DMS79 treated with DMSO at 0.1 percent for 48 hours (cell line): ENCODE measurements around the gene YY1AP1.
"Not testable (repeated sequence)": the region's sequence is repeated elsewhere in the genome, so short reads cannot be mapped to it uniquely, and the experiment has no call there.

Experiments used
- DNase-seq: peaks from one replicate; lab custom pipeline; 2025; lab: John Stamatoyannopoulos, UW

The YY1AP1 gene, protein sequence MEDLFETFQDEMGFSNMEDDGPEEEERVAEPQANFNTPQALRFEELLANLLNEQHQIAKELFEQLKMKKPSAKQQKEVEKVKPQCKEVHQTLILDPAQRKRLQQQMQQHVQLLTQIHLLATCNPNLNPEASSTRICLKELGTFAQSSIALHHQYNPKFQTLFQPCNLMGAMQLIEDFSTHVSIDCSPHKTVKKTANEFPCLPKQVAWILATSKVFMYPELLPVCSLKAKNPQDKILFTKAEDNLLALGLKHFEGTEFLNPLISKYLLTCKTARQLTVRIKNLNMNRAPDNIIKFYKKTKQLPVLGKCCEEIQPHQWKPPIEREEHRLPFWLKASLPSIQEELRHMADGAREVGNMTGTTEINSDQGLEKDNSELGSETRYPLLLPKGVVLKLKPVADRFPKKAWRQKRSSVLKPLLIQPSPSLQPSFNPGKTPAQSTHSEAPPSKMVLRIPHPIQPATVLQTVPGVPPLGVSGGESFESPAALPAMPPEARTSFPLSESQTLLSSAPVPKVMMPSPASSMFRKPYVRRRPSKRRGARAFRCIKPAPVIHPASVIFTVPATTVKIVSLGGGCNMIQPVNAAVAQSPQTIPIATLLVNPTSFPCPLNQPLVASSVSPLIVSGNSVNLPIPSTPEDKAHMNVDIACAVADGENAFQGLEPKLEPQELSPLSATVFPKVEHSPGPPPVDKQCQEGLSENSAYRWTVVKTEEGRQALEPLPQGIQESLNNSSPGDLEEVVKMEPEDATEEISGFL

DNA sequence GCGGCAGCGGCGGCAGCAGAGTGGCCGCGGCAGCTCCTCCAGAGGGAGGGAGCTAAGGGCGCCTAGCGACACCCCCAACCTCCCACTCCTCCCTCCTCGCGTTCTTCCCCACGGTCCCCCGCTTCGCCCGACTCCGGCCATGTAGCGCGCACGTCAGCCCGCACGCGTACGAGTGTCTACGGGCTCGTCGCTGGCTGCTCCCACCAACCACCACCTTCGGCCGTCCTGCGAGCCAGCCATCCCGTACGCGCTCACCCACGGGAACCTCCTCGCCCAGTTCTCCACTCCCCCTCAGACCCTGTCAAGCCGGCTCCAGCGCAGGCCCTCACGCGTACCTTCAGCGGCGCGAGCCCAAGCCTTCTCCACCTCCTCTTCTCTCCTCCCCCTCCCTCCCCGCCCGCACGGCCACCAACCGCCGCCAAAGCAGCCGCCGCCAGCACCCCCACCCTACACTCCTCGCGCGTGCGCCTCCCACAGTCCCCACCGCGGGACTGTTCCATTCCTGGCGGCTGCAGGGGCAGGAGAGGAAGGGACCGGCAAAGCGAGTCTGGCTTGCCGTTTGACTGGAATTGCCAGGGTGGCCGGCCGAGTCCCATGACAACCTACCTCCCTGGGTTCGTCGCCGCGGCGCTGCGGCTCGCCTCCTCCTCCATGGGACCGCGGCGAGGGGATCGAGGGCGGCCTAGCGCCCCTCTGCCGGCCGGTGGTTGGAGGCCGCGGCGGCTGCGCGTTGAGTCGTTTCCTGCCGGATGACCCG is at the start of gene YY1AP1:
TSS of gene YY1AP1 (minus strand) at position 451 of the 757 bp plus-strand sequence. CDS start 8,338 bp downstream, outside the sequence.
- peak; percentile 84 for DNase-seq

- DNase-seq = no peak
Measured at GRCh38 chr1:155729031-155729898, 40.7 kb upstream of the YY1AP1 start.

DNA sequence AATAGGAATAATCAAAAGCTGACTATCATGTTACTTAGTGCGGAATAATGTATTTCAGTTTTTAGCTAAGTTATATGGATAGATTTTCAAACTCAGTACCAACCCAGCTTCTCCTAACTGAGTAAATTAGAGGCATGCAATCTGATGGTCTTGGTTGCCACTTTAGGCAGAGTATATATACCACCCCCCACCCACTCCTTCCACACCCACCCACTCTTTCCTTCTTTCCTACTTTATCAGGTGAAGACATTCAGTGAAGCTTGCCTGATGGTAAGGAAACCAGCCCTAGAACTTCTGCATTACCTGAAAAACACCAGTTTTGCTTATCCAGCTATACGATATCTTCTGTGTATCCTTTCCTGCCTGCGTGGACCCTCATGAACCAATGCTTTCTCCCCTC is 36.6 kb upstream of the YY1AP1 start:
- no peak for DNase-seq

DNA sequence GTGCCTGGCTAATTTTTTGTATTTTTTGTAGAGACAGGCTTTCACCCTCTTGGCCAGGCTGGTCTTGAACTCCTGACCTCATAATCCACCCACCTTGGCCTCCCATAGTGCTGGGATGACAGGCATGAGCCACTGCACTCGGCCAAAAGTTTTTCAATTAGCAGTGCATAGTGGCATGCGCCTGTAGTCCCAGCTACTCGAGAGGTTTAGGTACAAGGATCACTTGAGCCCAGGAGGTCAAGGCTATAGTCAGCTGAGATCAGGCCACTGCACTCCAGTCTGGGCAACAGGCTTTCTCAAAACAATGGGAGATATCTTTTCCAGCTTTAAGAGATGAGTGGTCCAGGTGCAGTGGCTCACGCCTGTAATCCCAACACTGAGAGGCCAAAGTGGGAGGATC is 31.1 kb upstream of the YY1AP1 start:
- no peak for DNase-seq

- DNase-seq = not testable (repeated sequence)
Measured at GRCh38 chr1:155718524-155719115, 30.0 kb upstream of the YY1AP1 start.

DNA sequence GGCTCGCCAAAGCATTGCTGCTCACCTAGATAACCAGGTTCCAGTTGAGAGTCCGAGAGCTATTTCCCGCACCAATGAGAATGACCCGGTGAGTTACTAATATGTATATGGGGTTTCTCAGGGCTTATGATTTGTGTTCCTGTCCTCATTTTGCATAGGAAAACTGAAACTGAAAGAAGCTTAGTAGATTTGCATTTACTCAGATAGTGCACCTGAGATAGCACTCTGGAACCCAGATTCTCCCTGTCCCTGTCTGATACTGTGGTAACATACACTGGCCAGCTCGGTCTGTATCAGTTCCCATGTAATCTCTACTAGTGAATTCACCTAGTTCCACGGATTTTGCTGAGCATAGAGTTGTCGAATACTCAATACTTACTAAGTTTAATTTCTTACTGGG is 28.5 kb upstream of the YY1AP1 start:
- no peak for DNase-seq

DNA sequence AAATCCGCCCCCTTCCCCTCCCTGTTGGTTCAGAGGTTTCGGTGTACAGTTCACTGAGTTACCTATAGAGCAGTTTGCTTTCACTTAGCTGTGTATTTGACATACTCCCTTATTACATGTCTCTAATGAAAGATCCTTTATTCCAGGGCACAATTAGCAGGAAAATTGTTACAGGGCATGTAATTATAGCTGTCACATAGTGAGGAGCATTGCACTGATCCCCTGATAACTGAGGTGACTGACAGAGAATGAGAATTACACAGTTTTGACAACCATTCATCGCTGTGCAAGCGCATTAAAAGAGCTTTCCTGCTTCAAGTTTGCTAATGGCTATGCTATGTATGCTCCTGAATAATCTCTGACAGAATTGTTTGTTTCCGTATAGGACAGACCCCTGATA is 27.2 kb upstream of the YY1AP1 start:
- DNase-seq = no peak

GRCh38 chr1:155715056-155715455 is 26.5 kb upstream of the YY1AP1 start:
- DNase-seq = not testable (repeated sequence)

DNA sequence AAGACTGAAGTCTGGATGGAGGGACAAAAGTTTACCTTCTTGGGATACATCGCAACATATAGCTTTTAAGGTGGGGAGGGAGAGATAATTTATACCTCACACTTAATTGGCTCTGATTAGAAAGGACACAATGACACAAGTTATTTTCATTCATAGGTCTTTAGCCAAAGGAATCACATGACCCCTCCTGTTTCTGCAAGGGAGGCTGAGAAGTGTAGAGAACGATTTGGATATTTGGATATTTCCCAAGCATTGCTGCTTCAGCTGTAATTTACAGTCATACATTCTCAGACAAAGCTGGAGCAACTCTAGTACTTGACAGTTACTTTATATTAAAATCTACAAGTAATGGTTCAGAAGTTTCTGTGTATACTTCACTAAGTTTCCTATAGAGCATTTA is 24.5 kb upstream of the YY1AP1 start:
- no peak for DNase-seq

DNA sequence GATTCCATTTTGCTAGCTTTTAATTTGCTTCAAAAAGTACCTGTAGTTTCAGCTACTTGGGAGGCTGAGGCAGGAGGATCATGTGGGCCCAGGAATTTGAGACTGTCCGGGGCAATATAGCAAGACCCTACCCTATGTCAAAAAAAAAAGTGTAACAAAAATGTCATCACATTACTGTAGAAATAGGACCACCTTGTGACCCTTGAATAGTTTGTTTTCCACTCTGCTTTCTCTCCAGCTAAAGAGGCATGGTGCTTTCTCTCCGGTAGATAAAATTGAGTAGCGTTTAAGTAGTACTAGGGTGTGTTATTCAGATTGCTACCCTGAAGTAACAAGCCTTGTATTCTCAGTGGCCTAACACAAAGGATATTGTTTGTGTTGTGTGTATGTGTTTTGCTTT is 24.1 kb upstream of the YY1AP1 start:
- not testable (repeated sequence) for DNase-seq

DNA sequence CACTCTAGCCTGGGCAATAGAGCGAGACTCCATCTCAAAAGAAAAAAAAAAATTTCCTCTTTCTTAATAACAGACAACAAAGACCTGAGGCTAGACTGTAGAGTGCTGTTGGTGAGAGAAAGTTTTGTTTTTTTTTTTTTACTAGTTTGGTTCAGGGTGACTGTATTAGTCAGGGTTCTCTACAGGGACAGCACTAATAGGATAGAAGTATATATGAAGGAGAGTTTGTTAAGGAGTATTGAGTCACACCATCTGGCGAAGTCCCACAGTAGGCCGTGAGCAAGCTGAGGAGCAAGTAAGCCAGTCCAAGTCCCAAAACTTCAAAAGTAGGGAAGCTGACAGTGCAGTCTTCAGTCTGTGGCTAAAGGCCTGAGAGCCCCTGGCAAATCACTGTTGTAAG is 22.9 kb upstream of the YY1AP1 start:
- not testable (repeated sequence) for DNase-seq

GRCh38 chr1:155709391-155709790 is 20.8 kb upstream of the YY1AP1 start:
- no peak for DNase-seq

GRCh38 chr1:155706139-155706538 is 17.6 kb upstream of the YY1AP1 start:
- no peak for DNase-seq

GRCh38 chr1:155704414-155704813 is 15.8 kb upstream of the YY1AP1 start:
- DNase-seq = not testable (repeated sequence)

- no peak for DNase-seq
Measured at GRCh38 chr1:155703216-155703615, 14.6 kb upstream of the YY1AP1 start.

DNA sequence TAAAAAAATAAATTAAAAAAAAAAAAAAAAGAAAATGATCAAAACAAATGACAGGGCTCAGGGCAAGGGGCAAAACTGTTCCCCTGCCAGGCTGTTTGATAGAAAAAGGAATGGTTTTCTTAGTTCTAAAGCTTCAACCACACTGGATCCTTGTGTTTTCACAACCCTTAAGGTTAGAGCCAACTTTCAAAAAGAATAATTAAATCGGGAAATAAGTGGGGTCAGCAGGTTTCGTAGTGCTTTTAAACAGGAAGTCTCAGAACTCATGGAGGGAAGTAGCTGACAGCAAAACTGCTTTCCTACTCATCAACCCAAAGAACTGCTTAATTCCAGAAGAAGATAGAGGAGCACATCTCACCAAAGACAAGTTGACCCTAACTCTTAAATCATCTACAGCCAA is 13.1 kb upstream of the YY1AP1 start:
- not testable (repeated sequence) for DNase-seq

- not testable (repeated sequence) for DNase-seq
Measured at GRCh38 chr1:155699062-155699461, 10.5 kb upstream of the YY1AP1 start.

- DNase-seq = no peak
Measured at GRCh38 chr1:155698382-155699038, 9.9 kb upstream of the YY1AP1 start.

DNA sequence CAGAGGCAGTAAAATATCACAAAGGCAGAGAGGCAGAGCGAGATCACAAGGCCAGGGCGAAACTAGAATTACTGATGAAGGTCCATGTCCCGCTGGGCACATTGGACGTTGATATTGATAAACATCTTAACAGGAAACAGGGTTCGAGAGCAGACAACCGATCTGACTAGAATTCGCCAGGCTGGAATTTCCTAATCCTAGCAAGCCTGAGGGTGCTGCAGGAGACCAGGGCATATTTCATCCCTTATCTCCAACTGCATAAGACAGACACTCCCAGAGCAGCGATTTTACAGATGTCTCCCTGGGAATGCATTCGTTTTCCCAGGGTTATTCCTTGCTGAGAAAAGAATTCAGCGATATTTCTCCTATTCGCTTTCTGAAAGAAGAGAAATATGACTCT is 9.0 kb upstream of the YY1AP1 start:
- DNase-seq = not testable (repeated sequence)

- no peak for DNase-seq
Measured at GRCh38 chr1:155697046-155697445, 8.5 kb upstream of the YY1AP1 start.

DNA sequence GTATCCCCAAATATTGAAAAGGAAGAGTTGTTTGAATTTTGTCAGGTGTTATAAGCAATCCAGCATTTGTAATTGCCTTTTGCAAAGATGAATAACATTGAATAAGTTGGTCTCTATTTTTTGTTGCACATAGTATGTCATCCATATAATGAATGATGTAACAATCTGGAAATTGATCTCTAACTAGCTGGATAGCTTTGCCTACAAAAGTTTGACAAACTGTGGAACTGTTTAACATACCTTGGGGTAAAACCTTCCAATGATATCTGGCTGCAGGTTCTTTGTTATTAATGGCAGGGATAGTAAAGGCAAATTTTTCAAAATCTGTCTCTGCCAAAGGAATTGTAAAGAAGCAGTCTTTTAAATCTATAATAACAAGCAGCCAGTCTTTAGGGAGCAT is 8.0 kb upstream of the YY1AP1 start:
- DNase-seq = no peak
